Daoy (cell line): Measurements from ENCODE around the gene PRSS27. TPM values are rescaled to one million over a fixed set of nuclear protein-coding genes. Genes with fewer than 3 reads are reported as not detected.

Source experiments
- DNase-seq: peaks from one replicate; pipeline ENCODE4 v3.0.0-alpha.2; 2015; ENCODE audit warnings: low read depth
- total RNA-seq: library from RNA; depleted of rRNA; stranded (reverse); fragments of >200 nt; shearing (Covaris generic); gene quantifications from 2 replicates; pipeline ENCODE4 v1.2.3, GENCODE V29; 2014

Gene PRSS27
- total RNA-seq, 1 experiment from 2014 or later, result not detected

DNA sequence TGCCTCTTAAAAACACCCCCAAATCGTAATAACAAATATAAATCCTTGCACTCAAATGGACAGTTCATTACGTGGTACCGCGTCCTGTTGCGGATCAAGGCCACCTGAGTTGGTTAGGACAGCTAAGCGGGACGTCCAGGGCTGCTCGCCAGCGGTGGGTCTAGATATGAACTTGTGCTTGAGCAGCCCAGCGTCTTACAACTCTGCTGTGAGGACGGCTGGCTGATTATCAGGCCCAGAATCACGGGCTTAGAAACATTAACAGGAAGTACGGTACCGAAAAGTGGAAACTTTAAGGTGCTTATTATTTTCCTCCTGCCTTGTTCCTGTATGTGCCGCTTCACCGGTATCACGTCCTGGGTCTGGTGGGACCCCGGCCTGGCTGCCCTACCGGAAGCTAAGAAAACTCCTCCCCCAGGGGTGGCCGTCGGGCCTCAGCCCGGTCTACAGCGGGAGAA, 31.6 kb upstream of the PRSS27 start:
- DNase-seq, result no peak

DNA sequence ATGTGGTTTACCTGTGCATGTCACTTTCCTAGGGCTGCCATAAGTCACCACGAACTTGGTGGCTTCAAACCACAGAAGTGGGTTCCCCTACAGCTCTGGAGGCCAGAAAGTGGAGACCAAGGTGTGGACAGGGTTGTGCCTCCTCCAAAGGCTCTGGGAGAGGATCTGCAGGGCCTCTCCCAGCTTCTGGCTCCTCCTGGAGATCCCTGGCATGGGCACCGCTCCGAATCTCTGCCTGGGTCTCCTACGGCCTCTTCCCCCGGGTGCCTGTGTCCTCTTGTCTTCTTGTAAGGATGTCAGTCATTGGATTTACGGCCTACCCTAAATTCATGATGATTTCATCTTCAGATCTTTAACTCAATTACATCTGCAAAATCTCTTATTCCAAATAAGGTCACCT, 29.9 kb upstream of the PRSS27 start:
- DNase-seq, result no peak

DNA sequence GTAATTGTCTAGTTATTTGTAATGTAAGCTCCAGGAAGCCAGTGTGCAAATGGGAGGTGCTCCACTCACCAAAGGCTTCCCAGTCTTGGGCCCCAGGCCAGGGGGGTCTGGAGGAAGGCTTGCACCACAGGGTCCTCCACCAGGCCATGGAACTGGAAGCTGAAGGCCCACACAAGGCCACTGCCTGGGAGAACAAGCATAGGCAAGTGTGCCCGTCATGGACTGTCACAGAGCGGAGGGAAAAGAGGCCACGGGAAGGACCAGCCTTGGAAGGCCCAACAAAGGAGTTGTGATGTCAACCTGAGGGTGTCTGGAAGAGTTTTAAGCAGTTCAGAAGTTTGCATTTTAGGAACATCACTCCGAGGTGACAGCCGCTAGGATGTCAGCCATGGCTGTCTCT, 29.5 kb upstream of the PRSS27 start:
- DNase-seq, result no peak

DNA sequence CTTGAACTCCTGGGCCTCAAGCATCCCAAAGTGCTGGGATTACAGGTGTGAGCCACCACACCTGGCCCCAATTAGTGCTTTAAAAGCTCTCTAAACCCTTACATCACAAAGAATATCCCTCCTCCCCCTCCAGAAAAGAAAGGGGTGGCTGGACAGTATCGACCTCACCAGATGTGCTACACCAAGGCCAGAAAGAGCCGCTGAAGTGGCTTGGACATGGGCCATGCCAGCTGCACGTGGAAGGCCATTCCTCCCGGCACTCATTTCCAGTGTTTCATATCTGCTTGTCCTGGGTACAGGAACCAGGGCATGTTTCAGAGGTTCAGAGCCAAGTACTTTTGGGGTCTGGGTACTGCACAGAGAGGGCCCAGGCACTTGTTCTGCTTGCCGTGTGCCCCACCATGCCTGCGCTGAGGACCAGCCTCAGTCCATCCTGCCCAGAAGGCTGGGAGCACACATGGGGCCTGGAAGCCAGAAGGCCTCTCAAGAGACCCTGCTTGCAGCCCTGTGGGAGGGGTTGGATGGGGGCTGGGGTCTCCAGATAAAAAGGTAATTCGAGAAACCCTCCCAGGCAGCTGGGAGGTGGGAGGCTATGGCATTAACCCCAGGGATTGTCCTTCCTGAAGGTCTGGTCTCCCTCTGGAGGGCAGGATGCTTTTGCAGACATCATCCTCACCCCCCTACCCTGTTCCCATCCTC, 28.9 kb upstream of the PRSS27 start:
- DNase-seq, result no peak

DNA sequence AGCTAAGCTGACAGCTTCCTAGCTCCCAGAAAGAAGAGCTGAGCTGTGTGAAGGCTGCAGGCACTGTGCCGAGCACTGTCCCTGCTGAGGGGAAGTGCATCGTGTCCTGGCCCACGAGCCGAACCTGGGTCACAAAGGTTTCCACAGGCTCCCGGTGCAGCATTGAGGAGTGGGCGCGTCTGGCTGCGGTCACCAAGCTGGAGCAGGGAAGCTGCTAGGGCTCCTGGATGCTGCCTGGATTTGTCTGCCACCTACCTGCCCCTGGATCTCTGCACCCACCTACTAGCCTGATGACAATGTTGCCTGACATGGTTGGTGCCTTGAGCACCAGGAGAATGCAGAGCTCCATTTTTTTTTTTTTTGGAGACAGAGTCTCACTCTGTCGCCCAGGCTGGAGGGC, 25.9 kb upstream of the PRSS27 start:
- DNase-seq, result no peak

DNA sequence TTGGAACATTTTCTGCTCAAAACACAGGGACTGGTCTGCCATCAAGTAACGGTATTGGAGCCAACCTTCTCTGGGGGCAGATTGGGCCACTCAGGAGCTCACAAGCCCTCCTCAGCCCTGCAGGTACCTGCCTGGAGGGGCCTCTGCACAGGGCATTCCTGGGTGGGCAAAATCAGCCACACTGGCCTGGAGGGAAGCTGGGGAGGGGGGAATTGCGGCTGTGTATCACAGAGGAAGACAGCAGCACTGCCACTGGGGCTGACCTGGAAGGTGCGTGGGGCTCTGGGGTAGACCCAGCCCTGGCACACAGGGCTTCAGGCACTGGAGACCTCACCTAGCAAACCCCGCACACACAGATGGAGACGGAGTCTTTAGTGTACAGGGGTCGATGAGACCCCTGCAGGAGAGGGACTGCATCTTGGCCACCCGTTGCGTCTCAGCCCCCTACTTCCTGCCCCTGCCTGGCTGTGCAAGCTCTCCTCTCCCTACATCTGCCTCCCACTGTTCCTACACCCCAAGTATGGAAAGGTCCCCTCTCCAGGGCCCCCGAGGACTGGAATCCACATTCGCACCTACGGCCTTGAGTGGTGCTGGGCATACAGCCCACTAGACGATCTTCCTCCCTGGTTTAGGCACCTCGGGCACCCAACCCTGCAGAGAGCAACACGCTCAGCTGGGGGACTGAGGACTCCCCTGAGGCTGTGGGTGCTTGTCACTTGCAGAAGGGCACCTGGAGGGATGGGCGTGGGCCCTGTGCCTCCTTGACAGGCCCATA, 25.3 kb upstream of the PRSS27 start:
- DNase-seq, result no peak

DNA sequence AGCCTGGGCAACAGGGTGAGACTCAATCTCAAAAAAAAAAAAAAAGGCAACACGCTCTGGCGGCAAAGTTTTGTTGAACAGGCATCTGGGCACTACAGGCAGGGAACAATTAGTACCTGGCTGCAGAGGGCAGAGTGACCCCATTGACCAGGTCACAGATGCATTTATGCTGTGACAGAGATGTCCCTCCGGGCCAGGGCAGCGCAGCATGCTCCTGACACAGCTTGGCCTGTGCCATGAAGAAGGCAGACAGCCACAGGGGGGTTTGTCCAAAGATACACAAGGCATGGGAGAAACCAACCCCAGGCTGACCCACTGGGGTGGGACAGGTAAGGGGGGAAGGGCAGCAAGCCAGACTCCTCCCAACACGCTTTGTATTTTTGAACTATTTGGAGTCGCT, 24.7 kb upstream of the PRSS27 start:
- DNase-seq, result no peak

DNA sequence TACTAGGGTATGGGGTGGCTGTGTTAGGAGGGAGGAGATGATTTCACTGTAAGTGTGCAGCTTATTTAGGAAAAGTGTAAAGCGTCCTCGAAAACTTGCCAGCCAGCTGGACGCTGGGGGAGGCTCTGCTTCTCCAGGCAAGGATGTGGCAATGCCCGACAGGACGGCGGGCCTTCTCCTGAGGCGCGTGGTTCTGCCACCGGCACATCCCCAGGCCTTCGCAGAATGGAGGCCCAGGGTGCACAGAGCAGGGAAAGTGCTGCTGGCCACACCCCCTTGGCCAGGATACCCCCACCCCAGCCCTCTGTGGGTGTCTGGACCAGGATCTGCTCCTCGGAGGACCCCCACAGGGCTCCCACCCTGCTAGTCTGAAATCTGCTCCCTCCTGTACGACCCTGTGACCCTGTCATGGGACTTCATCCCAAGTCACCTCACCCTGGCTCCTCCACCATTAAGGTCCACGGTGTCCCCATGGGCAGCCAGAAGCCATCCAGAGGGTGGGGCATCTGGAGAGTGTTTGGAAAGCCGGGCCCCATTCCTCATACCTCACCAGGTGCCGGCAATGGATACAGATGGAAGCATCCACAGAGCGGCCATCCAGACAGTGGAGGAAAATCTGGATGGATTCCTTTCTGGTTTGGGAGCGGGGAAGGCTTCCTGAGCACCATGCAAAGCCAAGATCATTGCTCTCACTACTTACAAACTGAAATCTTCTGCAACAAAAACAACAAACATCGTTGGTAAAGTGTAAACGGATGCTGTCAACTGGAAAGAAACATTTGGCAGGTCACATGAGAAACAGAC, 23.2 kb upstream of the PRSS27 start:
- no peak for DNase-seq

DNA sequence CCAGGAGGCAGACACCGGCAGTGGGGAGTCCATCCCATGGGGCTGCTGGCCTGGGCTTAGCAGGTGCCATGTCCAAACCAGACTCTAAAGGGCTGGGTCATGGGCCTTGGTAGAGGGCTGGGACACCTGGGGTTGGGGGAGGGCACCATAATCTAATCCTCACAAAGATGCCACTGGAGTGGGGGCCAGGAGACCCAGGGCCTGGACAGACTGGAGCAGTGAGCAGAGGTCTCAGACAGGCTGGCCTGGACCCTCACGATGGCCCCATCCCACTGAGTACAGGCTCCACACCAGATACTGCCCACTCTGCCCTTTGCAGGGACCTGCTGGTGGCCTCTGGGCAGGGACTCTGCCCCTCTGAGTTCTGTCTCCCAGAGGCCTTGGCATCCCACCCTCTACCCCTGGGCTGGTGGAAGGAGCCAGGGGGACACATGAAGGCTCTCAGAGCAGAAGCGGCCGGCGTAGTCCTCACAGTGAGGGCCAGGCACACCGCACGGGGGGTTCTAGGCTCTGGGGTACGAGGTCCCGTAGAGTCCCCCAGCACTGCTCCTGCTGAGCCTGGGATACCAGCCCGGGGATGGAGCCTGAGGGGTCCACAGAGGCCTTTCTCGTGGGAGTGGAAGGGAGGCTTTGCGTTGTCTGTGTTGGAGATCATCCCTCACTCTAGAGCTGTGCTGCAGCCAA, 22.4 kb upstream of the PRSS27 start:
- no peak for DNase-seq

DNA sequence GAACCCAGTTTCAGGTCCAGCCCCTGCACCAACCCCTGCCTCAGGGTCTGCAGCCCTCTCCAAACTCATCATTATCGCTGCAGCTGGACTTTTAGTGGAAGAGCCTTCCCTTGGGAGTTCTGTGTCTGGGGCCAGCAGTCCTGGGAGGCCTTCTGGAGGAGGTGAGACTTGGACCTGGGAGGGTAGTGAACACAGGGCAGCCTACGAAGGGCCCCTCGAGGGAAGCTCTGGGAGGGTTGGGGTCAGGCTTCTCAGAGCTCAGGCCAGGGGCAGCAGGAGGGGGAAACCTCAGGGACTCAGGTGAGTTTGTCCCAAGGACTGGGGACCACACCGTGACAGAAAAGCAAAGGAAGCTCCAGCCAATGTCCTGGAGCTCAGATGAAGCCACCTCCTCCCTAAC, 21.1 kb upstream of the PRSS27 start:
- no peak for DNase-seq

DNA sequence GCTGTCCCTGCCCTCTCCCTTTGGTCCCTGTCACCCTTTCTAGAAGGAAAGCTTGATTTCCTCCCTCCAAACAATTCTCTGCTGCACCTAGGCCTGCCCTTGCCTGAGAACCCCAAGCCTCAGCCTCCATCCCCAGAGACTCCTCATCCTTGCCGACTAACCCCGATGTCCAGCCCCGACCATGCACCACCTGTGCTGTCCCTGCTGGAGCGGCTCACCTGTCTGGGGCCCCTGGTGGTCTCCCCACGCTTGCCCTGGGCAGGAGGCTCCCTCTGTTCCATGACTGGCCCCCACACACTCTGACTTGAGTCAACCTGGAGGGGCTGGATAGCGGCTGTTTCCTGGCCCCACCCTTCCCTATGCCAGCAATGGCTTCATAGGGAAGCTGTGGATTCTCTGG, 20.5 kb upstream of the PRSS27 start:
- DNase-seq, result no peak

DNA sequence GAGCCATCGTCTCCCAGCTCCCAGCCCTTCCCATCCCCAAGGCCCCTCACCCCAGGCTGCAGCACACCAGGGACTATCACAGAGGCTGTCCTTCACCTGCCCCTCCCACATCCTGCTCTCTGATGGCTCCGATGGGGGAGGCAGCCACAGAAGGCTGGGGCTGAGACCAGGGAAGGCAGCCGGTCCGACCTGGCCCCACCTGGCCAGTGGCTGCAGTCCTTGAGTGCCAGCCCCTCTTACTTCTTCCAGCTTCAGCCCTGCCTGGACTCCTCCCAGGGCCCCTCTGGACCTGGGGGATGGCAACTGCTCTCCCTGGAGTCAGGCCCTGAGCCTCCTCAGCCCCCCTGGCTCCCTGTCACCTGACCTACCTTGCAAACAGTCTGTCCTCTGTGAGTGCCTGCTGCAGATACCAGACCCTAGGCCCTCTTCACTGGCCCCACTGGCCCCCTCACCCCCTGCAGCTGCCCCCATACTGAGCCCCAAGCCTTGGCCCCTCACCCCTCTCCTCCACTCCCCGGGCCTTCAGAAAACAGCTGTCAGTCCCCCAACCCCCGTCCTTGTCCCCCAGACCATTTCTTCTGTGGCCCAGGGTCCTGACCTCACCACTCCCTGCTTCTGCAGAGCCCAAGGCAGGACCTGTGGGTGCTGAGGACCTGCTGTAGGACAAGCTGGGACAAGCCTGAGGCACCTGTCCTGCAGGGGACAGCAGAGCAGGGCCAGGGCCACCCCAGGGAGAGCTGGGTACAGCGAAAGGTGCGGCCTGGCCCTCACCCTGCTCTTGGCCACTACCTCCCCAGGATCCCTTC, 19.8 kb upstream of the PRSS27 start:
- DNase-seq, result no peak

DNA sequence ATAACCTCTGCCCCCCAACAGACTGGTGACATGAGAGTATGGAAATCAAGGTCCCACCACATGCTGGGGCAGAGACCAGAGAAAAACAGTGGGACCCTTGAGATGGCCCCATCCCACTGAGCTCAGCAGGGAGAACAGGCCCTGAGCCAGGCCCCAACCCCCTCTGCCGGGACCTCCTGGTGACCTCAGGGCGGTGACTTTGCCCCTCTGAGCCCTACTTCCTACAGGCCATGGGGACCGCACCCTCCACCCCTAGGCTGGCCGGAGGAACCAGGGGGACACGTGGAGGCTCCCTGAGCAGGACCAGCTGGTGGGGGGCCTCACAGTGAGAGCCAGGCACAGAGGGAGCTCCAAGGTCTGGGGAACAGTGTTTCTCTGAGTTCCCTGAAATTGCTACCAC, 18.6 kb upstream of the PRSS27 start:
- no peak for DNase-seq

DNA sequence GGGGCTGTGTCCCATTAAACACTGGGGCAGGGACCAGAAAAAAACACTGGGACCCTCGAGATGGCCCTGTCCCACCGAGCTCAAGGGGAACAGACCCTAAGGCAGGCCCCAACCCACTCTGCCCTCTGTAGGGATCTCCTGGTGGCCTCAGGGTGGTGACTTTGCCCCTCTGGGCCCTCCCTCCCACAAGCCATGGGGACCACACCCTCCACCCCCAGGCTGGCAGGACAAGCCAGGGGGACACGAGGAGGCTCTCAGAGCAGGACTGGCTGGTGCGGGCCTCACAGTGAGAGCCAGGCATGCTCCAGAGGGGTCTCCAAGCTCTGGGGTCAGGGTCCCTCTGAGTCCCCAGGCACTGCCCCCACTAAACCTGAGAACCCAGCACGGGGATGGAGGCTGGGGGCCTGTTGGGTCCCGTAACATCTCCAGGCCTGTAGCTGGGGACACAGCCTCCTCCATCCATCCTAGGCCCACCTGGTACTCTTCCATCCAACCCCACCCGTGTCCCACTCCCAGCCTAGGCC, 17.9 kb upstream of the PRSS27 start:
- DNase-seq, result no peak

DNA sequence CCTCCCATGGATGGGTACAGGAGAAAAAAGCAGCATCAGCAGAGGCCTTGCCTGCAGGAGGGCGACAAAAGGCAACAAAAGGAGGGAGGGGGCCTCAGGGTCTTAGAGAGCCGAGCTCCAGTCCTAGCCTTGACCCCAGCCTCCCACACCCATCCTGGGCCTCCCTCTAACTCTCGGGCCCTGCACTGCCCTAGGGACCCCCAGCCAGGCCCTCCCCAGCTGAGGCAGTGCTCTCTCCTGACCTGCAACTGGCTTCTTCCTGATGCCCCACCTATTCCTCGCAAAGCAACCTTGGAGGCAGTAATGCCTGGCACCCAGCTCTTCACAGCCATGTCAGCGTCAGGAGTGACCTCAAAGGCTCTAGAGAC, 17.2 kb upstream of the PRSS27 start:
- no peak for DNase-seq

DNA sequence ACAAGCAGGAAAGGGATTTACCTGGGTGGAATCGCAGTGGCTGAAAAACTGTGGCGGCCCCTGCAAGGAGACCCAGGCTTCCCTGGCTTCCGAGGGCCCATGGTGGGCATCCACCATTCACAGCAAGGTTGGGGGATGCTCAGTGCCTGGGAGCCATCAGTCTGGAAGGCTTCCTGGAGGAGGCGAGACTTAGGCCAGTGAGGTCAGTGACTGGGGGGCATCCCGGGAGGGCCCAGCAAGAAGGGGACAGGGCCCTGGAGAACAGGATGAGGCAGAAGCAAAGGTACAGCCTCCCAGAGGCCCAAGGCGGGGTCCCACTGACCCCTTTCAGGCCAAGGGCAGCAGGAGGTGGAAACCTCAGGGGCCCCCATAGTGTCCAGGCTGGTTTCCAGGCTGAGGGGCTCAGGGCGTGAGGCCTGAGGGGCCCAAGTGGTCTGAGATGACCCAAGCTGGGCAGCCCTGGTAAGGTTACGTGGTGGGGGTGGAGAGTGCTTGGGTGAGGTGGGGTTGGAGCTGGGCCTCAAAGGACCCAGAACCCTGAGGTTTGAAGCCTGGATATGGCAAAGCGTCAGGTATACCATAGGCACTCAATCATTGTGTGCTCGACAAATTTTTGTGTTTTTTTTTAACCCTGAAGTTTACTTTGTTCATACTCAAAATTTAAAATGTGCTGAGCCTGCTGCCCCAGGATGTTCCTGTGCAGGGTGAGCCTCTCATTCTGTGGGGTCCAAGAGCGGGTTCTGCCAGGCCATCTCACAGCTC, 16.6 kb upstream of the PRSS27 start:
- no peak for DNase-seq

DNA sequence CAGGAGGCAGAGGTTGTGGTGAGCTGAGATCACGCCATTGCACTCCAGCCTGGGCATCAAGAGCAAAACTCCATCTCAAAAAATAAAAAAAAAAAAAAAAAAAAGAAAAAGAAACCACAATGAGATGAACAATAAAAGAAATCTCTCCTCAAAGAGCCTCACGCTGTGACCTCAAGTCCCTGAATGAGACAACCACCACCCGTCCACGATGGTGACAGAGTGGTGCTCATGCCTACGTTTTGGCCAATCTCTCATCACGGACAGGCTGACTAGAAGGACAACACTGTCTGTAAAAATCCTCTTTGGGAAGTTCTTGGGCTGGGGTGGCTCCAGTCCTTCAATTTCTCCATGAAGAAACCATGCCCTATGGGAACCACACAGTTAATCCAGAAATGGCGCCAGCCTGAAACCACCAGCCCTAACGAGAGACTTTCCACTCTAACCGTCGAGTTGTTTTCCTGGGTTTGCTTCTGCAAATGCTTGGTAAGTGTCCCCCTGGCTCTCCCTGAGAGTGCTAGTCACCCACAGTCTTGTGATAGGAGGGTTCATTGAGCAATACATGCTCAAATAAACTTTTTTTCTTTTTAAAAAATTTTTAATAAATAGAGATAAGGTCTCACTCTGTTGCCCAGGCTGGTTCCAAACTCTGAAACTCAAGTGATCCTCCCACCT, 15.0 kb upstream of the PRSS27 start:
- DNase-seq, result no peak

DNA sequence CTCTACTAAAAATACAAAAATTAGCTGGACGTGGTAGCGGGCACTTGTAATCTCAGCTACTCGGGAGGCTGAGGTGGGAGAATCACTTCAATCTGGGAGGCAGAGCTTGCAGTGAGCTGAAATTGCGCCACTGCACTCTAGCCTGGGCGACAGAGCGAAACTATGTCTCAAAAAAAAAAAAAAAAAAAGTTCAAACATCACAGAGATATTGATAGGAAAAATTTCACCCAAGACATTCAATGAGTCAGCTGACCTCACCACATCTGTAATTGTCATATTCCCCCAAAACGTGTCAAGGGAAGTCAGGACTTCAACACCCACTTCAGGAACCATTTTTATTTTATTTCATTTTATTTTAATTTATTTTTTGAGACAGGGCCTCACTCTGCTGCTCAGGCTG, 8.0 kb upstream of the PRSS27 start:
- DNase-seq, result no peak

DNA sequence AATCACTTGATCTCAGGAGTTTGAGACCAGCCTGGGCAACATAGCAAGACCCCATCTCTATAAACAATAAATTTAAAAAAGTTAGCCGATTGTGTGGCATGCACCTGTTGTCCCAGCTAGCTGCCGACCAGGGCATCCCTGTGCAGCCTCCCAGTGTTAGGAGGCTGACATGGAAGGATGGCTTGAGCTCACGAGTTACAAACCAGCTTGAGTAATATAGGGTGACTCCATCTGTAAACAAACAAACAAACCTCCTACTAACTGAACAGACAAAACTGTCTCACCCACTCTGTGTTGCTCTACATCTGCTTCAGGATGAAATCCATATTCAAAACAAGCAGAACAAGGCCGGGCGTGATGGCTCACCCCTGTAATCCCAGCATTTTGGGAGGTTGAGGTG, 6.9 kb upstream of the PRSS27 start:
- DNase-seq, result no peak
